A673 (cell line): ENCODE data around the gene C8A. TPM values are rescaled to one million over a fixed set of nuclear protein-coding genes. Genes with fewer than 3 reads are reported as not detected.

Source experiments
- BruUV-seq: library from RNA; stranded (reverse); fragments of 400-500 nt; replicated peaks from 2 replicates; lab custom pipeline; 2021; lab: Mats Ljungman, UMichigan
- CTCF ChIA-PET: fragments of 300-600 bp; sonication (Branson Sonifier 250); formaldehyde crosslinking; loops from one replicate; lab custom pipeline; 2022; ENCODE audit warnings: antibody characterized with exemption; lab: Charles Lee
- POLR2A ChIA-PET: fragments of 300-600 bp; sonication (Branson Sonifier 250); formaldehyde crosslinking; loops from one replicate; lab custom pipeline; 2022; ENCODE audit warnings: antibody characterized with exemption; ENCODE audit not compliant: low non-redundant PET; lab: Charles Lee
- DNase-seq: peaks from one replicate; pipeline ENCODE4 v3.0.0-alpha.2; 2015; ENCODE audit warnings: low spot score
- H3K27ac ChIP-seq: fragments of 200-600 bp; sonication (generic); 2 replicates; pipeline ENCODE4 v1.5.1; 2016; ENCODE audit warnings: mixed run types, low read depth, mild to moderate bottlenecking, mixed read lengths, antibody characterized with exemption, low read length; ENCODE audit not compliant: poor library complexity, severe bottlenecking
- H3K27me3 ChIP-seq: fragments of 200-600 bp; sonication (generic); replicated peaks from 2 replicates; pipeline ENCODE4 v1.6.1; 2017; ENCODE audit warnings: mixed run types, low read depth, mild to moderate bottlenecking, mixed read lengths, antibody characterized with exemption, low read length; ENCODE audit not compliant: insufficient read depth, poor library complexity
- H3K36me3 ChIP-seq: fragments of 200-600 bp; sonication (generic); 2 replicates; pipeline ENCODE4 v1.6.1; 2016; ENCODE audit warnings: mixed run types, mild to moderate bottlenecking, mixed read lengths, antibody characterized with exemption, low read length; ENCODE audit not compliant: insufficient read depth, poor library complexity, severe bottlenecking
- H3K4me1 ChIP-seq: fragments of 200-600 bp; sonication (generic); 2 replicates; pipeline ENCODE4 v1.6.1; 2017; ENCODE audit warnings: mixed run types, mild to moderate bottlenecking, mixed read lengths, antibody characterized with exemption, low read length; ENCODE audit not compliant: insufficient read depth, poor library complexity, severe bottlenecking
- H3K4me3 ChIP-seq: fragments of 200-600 bp; sonication (generic); 2 replicates; pipeline ENCODE4 v1.5.1; 2016; ENCODE audit warnings: low read depth, mixed run types, mild to moderate bottlenecking, mixed read lengths, low read length; ENCODE audit not compliant: poor library complexity, severe bottlenecking
- H3K9me3 ChIP-seq: fragments of 200-600 bp; sonication (generic); 2 replicates; pipeline ENCODE4 v1.6.1; 2016; ENCODE audit warnings: mixed run types, low read depth, mild to moderate bottlenecking, mixed read lengths, antibody characterized with exemption, low read length; ENCODE audit not compliant: poor library complexity, severe bottlenecking
- EZH2 ChIP-seq: fragments of 200-600 bp; sonication (generic); IDR thresholded peaks from 2 replicates; pipeline ENCODE4 v1.6.1; 2017; ENCODE audit warnings: borderline replicate concordance, low read depth, mild to moderate bottlenecking, mixed read lengths, antibody characterized with exemption, low read length; ENCODE audit not compliant: poor library complexity, severe bottlenecking
- intact Hi-C: fragments of 100-400 bp; cut with micrococcal nuclease; formaldehyde crosslinking; loops from one replicate; pipeline ENCODE4 v1.10.0; 2022; ENCODE audit not compliant: unreplicated experiment
- total RNA-seq: library from RNA; stranded (reverse); gene quantifications from 2 replicates; pipeline ENCODE4 v1.2.3, GENCODE V29; 2021
- TF ChIP-seq, protein P1 (sequence below): fragments of 300-800, 200-600 bp; sonication (generic); conservative IDR thresholded peaks from 2 replicates; pipeline ENCODE4 v1.5.1; 2017; ENCODE audit warnings: low read depth, mild to moderate bottlenecking, antibody characterized with exemption, low read length, moderate library complexity, mixed read lengths

The C8A gene
- total RNA-seq, 1 experiment from 2014 or later = not detected

DNA sequence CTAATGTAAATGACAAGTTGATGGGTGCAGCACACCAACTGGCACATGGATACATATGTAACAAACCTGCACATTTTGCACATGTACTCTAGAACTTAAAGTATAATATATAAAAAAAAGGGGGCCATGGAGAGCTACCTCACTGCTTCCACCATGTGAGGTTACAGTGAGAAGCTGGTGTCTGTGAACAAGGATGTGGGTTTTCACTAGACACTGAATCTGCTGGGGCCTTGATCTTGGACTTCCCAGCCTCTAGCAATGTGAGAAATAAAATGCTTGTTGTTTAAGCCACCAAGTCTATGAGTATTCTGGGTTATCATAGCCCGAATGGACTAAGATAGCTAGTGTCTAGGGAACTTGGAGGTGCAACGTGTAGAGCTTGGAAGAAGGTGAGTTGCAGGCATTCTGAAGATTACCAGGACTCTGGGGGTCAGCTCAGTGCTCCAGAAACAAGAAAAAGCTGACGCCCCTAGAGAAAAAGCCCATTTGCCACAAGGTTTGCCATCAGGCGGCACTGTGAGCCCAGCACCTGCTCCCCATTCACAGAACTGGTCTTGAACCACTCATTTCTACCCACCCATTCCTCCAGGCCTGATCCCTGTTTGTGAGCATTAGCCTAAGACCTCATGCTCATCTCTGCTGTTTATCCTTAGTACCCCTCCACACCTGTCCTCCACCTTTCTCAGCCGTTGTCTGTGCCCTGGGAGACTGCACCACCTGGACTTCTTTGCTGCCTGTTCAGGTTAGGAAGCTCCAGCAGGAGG is 20.3 kb upstream of the C8A start:
- DNase-seq = no peak
- peaks cover 10% of the 10 kb centered on the region for H3K4me1 ChIP-seq
- no peak overlapping the region for H3K4me3 ChIP-seq
- POLR2A ChIA-PET = no interaction called here
- no peaks in the 10 kb centered on the region for H3K9me3 ChIP-seq
- no peak overlapping the region for H3K27ac ChIP-seq
- H3K36me3 ChIP-seq = no peaks in the 10 kb centered on the region
- BruUV-seq = no TSS peak
- no peaks in the 10 kb centered on the region for H3K27me3 ChIP-seq
- intact Hi-C loops = loop anchor here (5.0 to 10.0 kb wide), 2 partner anchors 1210 to 1328 kb away; no protein-coding TSS in a partner anchor
- CTCF ChIA-PET = no interaction called here
- TF ChIP-seq, protein P1, sequence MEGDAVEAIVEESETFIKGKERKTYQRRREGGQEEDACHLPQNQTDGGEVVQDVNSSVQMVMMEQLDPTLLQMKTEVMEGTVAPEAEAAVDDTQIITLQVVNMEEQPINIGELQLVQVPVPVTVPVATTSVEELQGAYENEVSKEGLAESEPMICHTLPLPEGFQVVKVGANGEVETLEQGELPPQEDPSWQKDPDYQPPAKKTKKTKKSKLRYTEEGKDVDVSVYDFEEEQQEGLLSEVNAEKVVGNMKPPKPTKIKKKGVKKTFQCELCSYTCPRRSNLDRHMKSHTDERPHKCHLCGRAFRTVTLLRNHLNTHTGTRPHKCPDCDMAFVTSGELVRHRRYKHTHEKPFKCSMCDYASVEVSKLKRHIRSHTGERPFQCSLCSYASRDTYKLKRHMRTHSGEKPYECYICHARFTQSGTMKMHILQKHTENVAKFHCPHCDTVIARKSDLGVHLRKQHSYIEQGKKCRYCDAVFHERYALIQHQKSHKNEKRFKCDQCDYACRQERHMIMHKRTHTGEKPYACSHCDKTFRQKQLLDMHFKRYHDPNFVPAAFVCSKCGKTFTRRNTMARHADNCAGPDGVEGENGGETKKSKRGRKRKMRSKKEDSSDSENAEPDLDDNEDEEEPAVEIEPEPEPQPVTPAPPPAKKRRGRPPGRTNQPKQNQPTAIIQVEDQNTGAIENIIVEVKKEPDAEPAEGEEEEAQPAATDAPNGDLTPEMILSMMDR = no peak
- TF ChIP-seq EZH2 = no peak

DNA sequence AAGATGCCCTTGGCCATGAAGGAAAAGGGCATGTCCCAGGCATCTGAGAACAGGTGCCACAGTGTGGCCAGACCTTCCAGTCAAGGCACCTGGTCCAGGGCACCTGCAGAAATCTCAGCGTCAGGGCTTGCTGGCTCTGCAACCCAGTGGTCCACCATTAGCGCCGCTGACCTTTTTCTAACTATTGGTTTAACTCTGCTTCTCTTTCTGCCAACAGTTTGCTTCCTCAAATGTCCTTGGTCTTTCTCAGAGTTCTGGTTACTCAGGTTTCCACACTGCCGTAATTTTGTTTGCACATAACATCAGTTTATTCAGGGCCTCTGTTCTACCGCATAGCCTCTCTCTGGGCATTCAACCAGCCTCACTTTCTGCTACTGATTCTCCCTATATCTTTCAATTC is 18.9 kb upstream of the C8A start:
- no peaks in the 10 kb centered on the region for H3K36me3 ChIP-seq
- H3K27me3 ChIP-seq = no peaks in the 10 kb centered on the region
- no peaks in the 10 kb centered on the region for H3K9me3 ChIP-seq
- no peak overlapping the region for H3K27ac ChIP-seq
- TF ChIP-seq, protein P1 = no peak
- no peak for TF ChIP-seq EZH2
- ChIA-PET CTCF (no interaction called here), POLR2A (no interaction called here)
- H3K4me1 ChIP-seq = peaks cover 10% of the 10 kb centered on the region
- no peak for DNase-seq
- BruUV-seq = no TSS peak
- intact Hi-C loops = loop anchor here (10.0 kb wide), 1 partner anchor 1209 kb away; no protein-coding TSS in a partner anchor
- H3K4me3 ChIP-seq = no peak overlapping the region

DNA sequence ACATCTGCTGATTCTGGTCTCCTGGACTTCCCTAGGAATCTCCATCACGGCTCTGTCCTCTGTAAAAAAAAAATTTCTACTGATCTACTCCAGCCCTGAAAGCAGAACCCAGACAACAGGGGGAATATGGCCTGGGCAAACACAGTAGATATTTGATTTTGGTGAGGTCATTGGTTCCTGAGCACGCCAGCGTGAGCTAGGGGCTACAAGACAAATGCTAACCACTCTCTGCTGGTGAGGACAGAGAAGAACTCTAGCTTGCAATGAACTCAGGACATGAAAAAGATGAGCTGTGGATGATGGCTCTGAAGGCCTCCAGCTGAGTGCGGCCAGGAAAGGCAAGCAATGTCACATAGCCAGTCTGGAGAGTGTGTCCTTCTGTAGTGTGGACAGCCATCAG is 18.2 kb upstream of the C8A start:
- DNase-seq = no peak

More for the DNA sequence above, 18.2 kb upstream of the C8A start:
- ChIA-PET POLR2A (no interaction called here), CTCF (no interaction called here)
- no peaks in the 10 kb centered on the region for H3K27me3 ChIP-seq
- intact Hi-C loops = loop anchor here (10.0 kb wide), 1 partner anchor 1208 kb away; no protein-coding TSS in a partner anchor
- no peaks in the 10 kb centered on the region for H3K36me3 ChIP-seq
- H3K4me3 ChIP-seq = no peak overlapping the region
- no TSS peak for BruUV-seq
- no peak overlapping the region for H3K27ac ChIP-seq
- H3K4me1 ChIP-seq = peaks cover 10% of the 10 kb centered on the region
- TF ChIP-seq, protein P1 = no peak
- TF ChIP-seq EZH2 = no peak
- no peaks in the 10 kb centered on the region for H3K9me3 ChIP-seq
